ENCODE data around the gene ADAMTS14.

DNA sequence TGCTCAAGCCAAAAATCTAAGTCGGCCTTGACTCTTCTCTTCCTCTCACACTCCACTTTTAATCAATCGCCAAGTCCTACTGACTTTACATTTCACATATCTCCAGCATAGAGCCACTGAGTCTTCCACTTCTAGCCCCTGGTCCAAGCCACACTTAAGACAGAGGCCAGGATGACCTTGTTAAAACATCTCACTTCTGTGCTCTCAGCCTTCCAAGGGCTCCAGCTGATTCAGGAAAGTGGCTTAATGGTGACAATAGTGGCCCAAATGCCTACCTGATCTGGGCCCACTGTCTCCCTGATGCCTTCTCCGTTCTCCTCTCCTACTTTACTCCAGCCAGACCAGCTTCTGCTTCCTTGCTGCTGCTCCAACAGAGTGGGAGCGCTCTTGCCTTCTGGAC lies 108.5 kb downstream of the ADAMTS14 start:
- TF ChIP-seq, protein P1, sequence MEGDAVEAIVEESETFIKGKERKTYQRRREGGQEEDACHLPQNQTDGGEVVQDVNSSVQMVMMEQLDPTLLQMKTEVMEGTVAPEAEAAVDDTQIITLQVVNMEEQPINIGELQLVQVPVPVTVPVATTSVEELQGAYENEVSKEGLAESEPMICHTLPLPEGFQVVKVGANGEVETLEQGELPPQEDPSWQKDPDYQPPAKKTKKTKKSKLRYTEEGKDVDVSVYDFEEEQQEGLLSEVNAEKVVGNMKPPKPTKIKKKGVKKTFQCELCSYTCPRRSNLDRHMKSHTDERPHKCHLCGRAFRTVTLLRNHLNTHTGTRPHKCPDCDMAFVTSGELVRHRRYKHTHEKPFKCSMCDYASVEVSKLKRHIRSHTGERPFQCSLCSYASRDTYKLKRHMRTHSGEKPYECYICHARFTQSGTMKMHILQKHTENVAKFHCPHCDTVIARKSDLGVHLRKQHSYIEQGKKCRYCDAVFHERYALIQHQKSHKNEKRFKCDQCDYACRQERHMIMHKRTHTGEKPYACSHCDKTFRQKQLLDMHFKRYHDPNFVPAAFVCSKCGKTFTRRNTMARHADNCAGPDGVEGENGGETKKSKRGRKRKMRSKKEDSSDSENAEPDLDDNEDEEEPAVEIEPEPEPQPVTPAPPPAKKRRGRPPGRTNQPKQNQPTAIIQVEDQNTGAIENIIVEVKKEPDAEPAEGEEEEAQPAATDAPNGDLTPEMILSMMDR (IDR thresholded peaks at IDR 0.05; ENCODE audit: low read depth, low read length, poor library complexity, severe bottlenecking) = no peak
- no peak for TF ChIP-seq EZH2phosphoT487 (IDR thresholded peaks at IDR 0.05; ENCODE audit: borderline replicate concordance, low read length)

All from DOHH2 (cell line).